Jurkat, Clone E6-1 (cell line): Measurements from ENCODE around the gene NKAPD1.
"Not testable (repeated sequence)": the region's sequence is repeated elsewhere in the genome, so short reads cannot be mapped to it uniquely, and the experiment has no call there.

Experiments
- DNase-seq: peaks from one replicate; pipeline ENCODE4 v3.0.0-alpha.2; 2011; ENCODE audit warnings: low read depth, low spot score
- H3K4me3 ChIP-seq: 2 replicates; pipeline ENCODE4 v1.5.1; 2011; ENCODE audit warnings: mild to moderate bottlenecking, low read length, control low read depth, moderate library complexity

The NKAPD1 gene

GRCh38 chr11:112082729-112083128 lies 8.6 kb downstream of the NKAPD1 start:
- no peak for DNase-seq
- no peak overlapping the region for H3K4me3 ChIP-seq

GRCh38 chr11:112085822-112086421 lies 11.8 kb downstream of the NKAPD1 start:
- H3K4me3 ChIP-seq: peak overlapping the region; percentile 71
- DNase-seq: peak; percentile 23

GRCh38 chr11:112086422-112087191 lies 12.5 kb downstream of the NKAPD1 start, which contains the start of the genes SDHD and TIMM8B:
Gene SDHD, plus strand, starts transcription at chr11:112086873. Its CDS starts 35 bp downstream, at chr11:112086908.
Gene TIMM8B, minus strand, starts transcription at chr11:112086756. Its CDS starts 33 bp downstream, at chr11:112086723.
- DNase-seq: peak; percentile 96
- H3K4me3 ChIP-seq: peak within 1 kb of the TSS; percentile 71

GRCh38 chr11:112087212-112087611 lies 13.1 kb downstream of the NKAPD1 start:
- DNase-seq: no peak
- peak overlapping the region; percentile 71 for H3K4me3 ChIP-seq

- not testable (repeated sequence) for H3K4me3 ChIP-seq, DNase-seq
These were observed 21.2 kb downstream of the NKAPD1 start for GRCh38 chr11:112095302-112095701.

GRCh38 chr11:112096194-112096593 lies 22.1 kb downstream of the NKAPD1 start:
- DNase-seq: no peak
- no peak overlapping the region for H3K4me3 ChIP-seq

- no peak for DNase-seq
- no peak overlapping the region for H3K4me3 ChIP-seq
These were observed 23.8 kb downstream of the NKAPD1 start for GRCh38 chr11:112097734-112098528.

- no peak for DNase-seq
- no peak overlapping the region for H3K4me3 ChIP-seq
These were observed 26.4 kb downstream of the NKAPD1 start for GRCh38 chr11:112100462-112100861.

- H3K4me3 ChIP-seq: no peak overlapping the region
These were observed 29.3 kb downstream of the NKAPD1 start for GRCh38 chr11:112103446-112103845.

GRCh38 chr11:112106070-112106469 lies 32.0 kb downstream of the NKAPD1 start:
- no peak overlapping the region for H3K4me3 ChIP-seq
- no peak for DNase-seq

More at GRCh38 chr11:112103446-112103845, 29.3 kb downstream of the NKAPD1 start:
- DNase-seq: no peak

- H3K4me3 ChIP-seq: no peak overlapping the region
- DNase-seq: peak; percentile 60
These were observed 39.7 kb downstream of the NKAPD1 start for GRCh38 chr11:112113539-112114457.

- DNase-seq: no peak
These were observed 40.4 kb downstream of the NKAPD1 start for GRCh38 chr11:112114460-112114859.

GRCh38 chr11:112115386-112115785 lies 41.3 kb downstream of the NKAPD1 start:
- DNase-seq: peak; percentile 66
- no peak overlapping the region for H3K4me3 ChIP-seq

More at GRCh38 chr11:112114460-112114859, 40.4 kb downstream of the NKAPD1 start:
- H3K4me3 ChIP-seq: no peak overlapping the region

GRCh38 chr11:112118176-112118575 lies 44.1 kb downstream of the NKAPD1 start:
- no peak for DNase-seq
- no peak overlapping the region for H3K4me3 ChIP-seq

- no peak overlapping the region for H3K4me3 ChIP-seq
These were observed 48.0 kb downstream of the NKAPD1 start for GRCh38 chr11:112121981-112122615.

GRCh38 chr11:112123129-112123528 lies 49.0 kb downstream of the NKAPD1 start:
- no peak for DNase-seq
- H3K4me3 ChIP-seq: no peak overlapping the region

More at GRCh38 chr11:112121981-112122615, 48.0 kb downstream of the NKAPD1 start:
- no peak for DNase-seq

- no peak overlapping the region for H3K4me3 ChIP-seq
- no peak for DNase-seq
These were observed 53.0 kb downstream of the NKAPD1 start for GRCh38 chr11:112127056-112127455.

GRCh38 chr11:112128483-112129121 lies 54.5 kb downstream of the NKAPD1 start:
- H3K4me3 ChIP-seq: no peak overlapping the region
- no peak for DNase-seq
